Posterior cingulate gyrus (tissue), 11 donors: ENCODE data around the gene GRM4.

ENCODE experiments used
- DNase-seq, 10 donors: peaks; one replicate each; pipeline versions ENCODE4 v3.0.0 to v3.0.0-alpha.2; 2020 to 2021; ENCODE audit warnings: mixed read lengths in 3 of 10
- intact Hi-C: fragments of 100-400 bp; cut with DNase I; formaldehyde crosslinking; loops from one replicate; pipeline ENCODE4 v1.15.1; 2023

The GRM4 gene

GRCh38 chr6:33989016-33989854, 156.7 kb downstream of the GRM4 start:
- DNase-seq, result peak in 1 of 10 donors; percentile 70
- intact Hi-C loops, result no loop called here

- DNase-seq, result peak in 1 of 10 donors; percentile 74
- intact Hi-C loops, result no loop called here
Measured at GRCh38 chr6:33988121-33989015, 157.5 kb downstream of the GRM4 start.

GRCh38 chr6:33987531-33988021, 158.3 kb downstream of the GRM4 start:
- DNase-seq, result peak in 1 of 10 donors; percentile 48
- intact Hi-C loops, result no loop called here

- intact Hi-C loops, result no loop called here
- peak in 1 of 10 donors; percentile 2 for DNase-seq
Measured at GRCh38 chr6:33985947-33986346, 159.9 kb downstream of the GRM4 start.

- peak in 2 of 10 donors; percentile 44 to 59 for DNase-seq
- intact Hi-C loops, result no loop called here
Measured at GRCh38 chr6:33985313-33985751, 160.6 kb downstream of the GRM4 start.

DNA sequence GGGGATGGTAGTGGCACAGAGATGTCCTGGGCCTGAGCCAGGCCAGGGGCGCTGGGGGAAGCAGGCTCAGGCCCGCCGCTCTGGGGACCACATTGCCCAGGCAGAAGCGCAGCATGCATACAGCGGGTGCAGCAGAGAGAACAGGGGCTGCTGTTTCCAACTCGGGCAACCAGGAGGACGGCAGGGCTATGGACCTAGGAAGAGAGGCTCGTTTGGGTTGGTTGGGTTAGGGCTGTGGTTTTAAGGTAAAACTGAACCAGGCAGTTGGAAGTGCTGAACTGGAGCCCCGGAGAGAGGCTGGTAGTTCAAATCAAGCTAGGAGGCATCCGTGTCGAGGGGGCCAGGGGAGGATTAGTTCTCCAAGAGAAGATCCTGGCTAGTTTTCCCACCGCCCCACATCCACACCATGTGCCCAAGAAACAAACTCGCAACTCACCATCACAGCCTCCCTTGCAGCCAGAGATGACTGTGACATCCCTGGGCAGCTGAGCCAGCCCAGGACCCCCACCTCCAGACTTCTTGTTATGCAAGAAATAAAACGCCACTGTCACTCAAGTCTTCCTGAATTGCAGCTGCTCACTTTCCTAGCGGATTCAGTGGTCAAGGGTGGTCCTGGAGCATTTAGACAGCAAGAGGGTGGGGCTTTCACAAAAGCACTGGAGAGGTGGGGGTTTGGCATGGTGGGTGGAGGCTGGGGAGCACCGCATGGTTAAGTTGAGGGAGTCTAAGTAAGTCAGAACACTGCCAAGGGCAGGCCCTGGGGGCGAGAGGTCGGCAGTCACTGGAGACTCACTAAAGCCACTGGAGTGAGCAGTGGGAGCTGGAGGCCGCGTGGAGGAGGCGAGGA, 161.2 kb downstream of the GRM4 start:
- peak in 2 of 10 donors; percentile 43 to 69 for DNase-seq
- intact Hi-C loops, result no loop called here

DNA sequence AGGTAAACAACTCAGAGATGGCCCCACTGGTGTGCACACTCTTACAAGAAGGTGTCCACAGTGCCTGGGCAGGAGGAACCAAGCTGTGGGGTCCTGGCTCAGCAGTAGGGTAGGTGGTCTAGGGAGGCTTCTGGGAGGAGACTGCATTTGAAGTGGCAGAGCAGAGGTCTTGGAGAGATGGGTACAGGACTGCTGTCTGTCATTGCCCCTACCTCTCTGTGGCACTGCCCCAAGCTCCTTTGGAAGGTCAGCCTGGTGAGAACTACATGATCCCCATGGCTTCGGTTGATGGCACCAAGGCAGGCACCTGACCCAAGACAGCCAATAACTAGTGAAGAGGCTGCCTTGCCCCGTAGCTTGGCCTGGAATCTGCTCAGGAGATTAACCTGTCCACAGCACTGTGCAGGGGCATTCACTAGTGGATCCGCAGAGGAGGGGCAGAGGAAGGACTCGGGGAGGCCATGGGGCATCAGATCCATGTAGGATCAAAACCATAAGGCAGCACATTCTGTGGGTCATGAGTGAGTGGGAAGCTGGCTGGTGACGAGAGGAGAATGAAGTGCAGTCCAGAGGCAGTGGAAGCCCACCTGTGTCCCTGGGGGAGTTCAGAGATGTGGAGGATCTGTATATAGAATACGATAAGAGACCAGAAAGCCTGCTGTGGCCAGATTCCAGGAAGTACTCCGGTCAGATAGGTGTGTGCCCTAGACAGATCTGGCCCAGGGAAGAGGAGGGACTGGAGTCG, 162.0 kb downstream of the GRM4 start:
- peak in 2 of 10 donors; percentile 59 to 71 for DNase-seq
- intact Hi-C loops, result no loop called here

DNA sequence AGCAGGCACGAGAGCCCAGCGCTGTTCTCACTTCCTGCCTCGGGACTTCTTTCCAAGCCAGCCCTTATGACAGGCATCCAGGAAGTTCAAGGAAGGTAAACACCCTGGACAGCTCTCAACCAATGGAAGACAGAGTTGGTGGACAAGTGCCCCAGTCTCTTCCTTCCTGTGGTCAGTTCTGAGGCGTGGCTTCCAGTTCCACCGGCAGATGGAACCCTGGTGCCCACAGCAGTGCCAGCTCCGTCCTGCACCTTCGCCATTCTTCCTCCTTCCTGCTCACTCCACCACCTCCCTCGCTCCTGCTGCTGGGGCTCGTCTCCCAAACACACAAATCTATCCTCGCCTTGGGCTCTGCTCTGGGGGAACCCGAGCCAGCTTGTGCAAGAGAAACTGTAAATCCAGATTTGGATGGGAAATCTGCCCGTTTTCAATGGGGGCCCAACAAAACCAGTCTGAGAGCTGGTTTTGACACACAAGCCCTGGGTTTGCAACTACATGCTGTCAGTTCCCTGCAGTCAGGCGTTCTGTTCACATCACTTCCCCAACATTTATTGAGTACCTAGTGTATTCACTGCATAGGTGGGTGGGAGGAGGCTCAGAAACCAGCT, 162.7 kb downstream of the GRM4 start:
- intact Hi-C loops, result no loop called here
- DNase-seq, result peak in 7 of 10 donors; percentile 24 to 91 (median 53)

DNA sequence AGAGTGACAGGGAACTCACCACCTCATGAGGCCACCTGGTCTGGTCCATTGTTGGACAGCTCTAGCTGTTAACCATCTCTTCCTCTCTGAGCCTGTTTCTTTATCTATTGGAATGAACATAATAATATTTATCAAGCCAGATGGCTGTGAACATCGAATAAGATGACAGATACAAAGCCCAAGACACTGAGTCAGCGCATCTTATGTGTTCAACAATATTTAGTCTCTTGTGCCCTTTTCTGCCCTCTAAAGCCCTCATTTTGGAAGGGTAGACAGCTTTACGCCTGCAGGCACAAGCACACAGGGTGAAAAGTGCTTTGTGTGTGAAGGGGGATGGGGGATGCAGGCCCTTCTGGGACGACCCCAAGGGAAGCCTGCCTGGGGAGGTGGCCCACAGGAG, 164.0 kb downstream of the GRM4 start:
- intact Hi-C loops, result no loop called here
- DNase-seq, result peak in 1 of 10 donors; percentile 34

- intact Hi-C loops, result no loop called here
- DNase-seq, result peak in 2 of 10 donors; percentile 46 to 61
Measured at GRCh38 chr6:33981421-33981820, 164.5 kb downstream of the GRM4 start.

- DNase-seq, result peak in 2 of 10 donors; percentile 45 to 74
- intact Hi-C loops, result no loop called here
Measured at GRCh38 chr6:33980176-33981175, 165.4 kb downstream of the GRM4 start.

GRCh38 chr6:33979750-33980149, 166.1 kb downstream of the GRM4 start:
- peak in 2 of 10 donors; percentile 18 to 27 for DNase-seq
- intact Hi-C loops, result no loop called here

DNA sequence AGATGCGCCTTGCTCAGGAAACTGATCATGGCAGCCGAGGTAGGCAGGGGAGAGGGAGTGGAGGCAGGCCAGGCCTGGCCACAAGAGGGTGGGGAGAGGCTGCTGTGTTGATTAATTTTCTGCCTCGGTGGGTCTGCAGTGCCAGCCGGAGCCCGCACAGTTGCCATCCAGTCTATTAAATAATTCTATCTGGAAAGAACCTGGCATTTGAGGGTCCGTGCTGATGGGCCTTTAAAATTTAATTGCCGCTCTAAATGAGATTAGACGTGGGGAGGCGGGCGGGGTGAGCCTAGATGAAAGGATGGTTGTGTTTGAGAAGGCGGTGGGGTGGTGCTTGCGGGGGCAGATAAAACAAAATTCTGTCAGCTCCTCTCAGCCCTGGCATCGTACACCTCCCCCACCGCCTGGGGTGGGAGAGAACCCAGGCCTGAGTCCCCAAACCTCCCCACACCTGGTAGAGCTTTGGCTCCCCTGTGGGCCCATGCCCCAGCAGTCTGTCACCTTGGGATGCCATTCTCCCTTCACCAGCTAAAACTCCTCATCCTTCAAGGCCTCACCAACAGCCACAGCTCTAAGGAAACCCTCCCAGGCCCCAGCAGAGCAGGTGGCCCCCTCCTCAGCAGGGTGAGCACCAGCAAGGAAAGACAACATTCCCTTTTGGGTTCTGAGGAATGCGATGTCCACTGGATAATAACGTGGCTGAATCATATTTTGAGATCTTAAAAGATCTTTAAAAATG, 167.3 kb downstream of the GRM4 start:
- intact Hi-C loops, result no loop called here
- DNase-seq, result peak in 2 of 10 donors; percentile 41 to 53

- intact Hi-C loops, result no loop called here
- peak in 2 of 10 donors; percentile 35 to 59 for DNase-seq
Measured at GRCh38 chr6:33977606-33978411, 168.1 kb downstream of the GRM4 start.

GRCh38 chr6:33976437-33977360, 169.2 kb downstream of the GRM4 start:
- peak in 2 of 10 donors; percentile 29 to 43 for DNase-seq
- intact Hi-C loops, result no loop called here
